Nephron (organoid): ENCODE measurements around the gene KIAA0232.
"Not testable (repeated sequence)": the region's sequence is repeated elsewhere in the genome, so short reads cannot be mapped to it uniquely, and the experiment has no call there.

Experiments used
- H3K27ac Mint-ChIP-seq, 3 experiments: 2 replicates each; pipeline ENCODE4 v1.8.0; 2020; ENCODE audit warnings: mixed read lengths in 3 of 3, mild to moderate bottlenecking in 2 of 3, moderate library complexity in 1 of 3
- H3K27me3 Mint-ChIP-seq: 2 replicates; pipeline ENCODE4 v1.8.0; 2021; ENCODE audit warnings: low read depth, mild to moderate bottlenecking, moderate library complexity, mixed read lengths
- H3K36me3 Mint-ChIP-seq: 2 replicates; pipeline ENCODE4 v1.8.0; 2020; ENCODE audit warnings: low read depth, mixed read lengths
- H3K4me1 Mint-ChIP-seq: 2 replicates; pipeline ENCODE4 v1.8.0; 2020; ENCODE audit warnings: mixed read lengths
- H3K4me3 Mint-ChIP-seq, 3 experiments: 2 replicates each; pipeline ENCODE4 v1.8.0; 2020; ENCODE audit warnings: mild to moderate bottlenecking in 3 of 3, mixed read lengths in 3 of 3, moderate library complexity in 2 of 3
- H3K9me3 Mint-ChIP-seq: 2 replicates; pipeline ENCODE4 v1.8.0; 2020; ENCODE audit warnings: mixed read lengths
- TF ChIP-seq, protein P1 (sequence below), 3 experiments: fragments of 200-600 bp; sonication (generic); IDR thresholded peaks; one replicate each; pipeline ENCODE4 v1.5.0; 2021; ENCODE audit warnings: antibody characterized with exemption in 3 of 3; ENCODE audit not compliant: unreplicated experiment in 3 of 3

KIAA0232 gene

DNA sequence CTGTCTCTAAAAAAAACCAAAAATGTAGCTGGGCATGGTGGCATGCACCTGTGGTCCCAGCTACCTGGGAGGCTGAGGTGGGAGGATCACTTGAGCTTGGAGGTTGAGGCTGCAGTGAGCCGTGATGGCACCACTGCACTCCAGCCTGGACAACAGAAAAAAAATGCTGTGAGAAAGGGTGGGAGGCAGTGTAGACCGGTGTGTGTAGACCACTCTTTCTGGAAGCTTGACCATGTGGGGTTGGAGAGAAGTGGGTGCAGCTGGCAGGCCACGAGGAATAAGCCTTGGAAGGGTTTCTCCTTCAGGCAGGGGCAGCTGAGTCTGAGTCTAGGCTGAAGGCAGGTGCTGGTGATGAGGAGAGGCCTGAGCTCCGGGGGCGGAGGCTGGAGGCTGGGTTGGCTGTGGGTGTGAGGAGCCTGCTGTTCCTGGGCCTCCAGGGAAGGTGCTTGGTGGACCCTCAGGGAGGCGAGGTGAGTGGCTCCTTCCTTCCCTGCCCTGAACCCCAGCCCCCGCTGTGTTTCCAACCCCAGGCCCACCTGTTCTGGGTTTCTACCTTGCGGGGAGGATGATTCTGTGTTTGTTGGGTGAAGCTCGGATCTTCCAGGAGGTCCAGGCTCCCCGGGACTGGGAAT lies 117.8 kb downstream of the KIAA0232 start:
- H3K36me3 Mint-ChIP-seq: no peaks in the 10 kb centered on the region
- peak overlapping the region in 1 of 3 experiments; percentile 23 for H3K4me3 Mint-ChIP-seq
- TF ChIP-seq, protein P1, sequence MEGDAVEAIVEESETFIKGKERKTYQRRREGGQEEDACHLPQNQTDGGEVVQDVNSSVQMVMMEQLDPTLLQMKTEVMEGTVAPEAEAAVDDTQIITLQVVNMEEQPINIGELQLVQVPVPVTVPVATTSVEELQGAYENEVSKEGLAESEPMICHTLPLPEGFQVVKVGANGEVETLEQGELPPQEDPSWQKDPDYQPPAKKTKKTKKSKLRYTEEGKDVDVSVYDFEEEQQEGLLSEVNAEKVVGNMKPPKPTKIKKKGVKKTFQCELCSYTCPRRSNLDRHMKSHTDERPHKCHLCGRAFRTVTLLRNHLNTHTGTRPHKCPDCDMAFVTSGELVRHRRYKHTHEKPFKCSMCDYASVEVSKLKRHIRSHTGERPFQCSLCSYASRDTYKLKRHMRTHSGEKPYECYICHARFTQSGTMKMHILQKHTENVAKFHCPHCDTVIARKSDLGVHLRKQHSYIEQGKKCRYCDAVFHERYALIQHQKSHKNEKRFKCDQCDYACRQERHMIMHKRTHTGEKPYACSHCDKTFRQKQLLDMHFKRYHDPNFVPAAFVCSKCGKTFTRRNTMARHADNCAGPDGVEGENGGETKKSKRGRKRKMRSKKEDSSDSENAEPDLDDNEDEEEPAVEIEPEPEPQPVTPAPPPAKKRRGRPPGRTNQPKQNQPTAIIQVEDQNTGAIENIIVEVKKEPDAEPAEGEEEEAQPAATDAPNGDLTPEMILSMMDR (IDR thresholded peaks at IDR 0.05; ENCODE audit: unreplicated experiment in 3 of 3): no peak
- peaks cover 7% of the 10 kb centered on the region for H3K27me3 Mint-ChIP-seq
- H3K9me3 Mint-ChIP-seq: no peaks in the 10 kb centered on the region
- peak overlapping the region in 2 of 3 experiments; percentile 14 to 94 for H3K27ac Mint-ChIP-seq
- H3K4me1 Mint-ChIP-seq: peaks cover 11% of the 10 kb centered on the region

DNA sequence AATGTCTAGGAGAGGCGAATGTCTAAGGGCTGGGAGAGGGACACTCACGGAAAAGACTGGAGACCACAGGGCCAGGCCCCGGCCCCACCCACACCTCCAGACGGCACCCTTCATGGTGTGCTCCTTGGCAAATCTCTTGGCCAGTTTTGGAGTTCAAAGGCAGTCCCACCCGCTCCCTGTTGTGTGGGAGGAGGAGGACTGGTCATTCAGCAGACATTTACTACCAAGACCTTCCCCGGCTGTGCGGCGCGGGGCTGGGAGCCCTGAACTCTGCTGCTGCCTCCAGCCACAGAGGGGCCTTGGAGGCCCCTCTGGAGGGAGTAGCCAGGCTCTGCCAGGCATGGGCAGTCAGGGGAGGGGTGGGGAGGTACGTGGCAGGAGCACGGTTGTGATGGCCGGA lies 118.4 kb downstream of the KIAA0232 start:
- Mint-ChIP-seq H3K4me1 (peaks cover 15% of the 10 kb centered on the region), H3K27ac (peak overlapping the region; percentile 44 to 94 (median 76)), H3K27me3 (peaks cover 7% of the 10 kb centered on the region), H3K4me3 (no peak overlapping the region), H3K9me3 (no peaks in the 10 kb centered on the region), H3K36me3 (no peaks in the 10 kb centered on the region)
- TF ChIP-seq, protein P1 (IDR thresholded peaks at IDR 0.05; ENCODE audit: unreplicated experiment in 3 of 3): no peak

DNA sequence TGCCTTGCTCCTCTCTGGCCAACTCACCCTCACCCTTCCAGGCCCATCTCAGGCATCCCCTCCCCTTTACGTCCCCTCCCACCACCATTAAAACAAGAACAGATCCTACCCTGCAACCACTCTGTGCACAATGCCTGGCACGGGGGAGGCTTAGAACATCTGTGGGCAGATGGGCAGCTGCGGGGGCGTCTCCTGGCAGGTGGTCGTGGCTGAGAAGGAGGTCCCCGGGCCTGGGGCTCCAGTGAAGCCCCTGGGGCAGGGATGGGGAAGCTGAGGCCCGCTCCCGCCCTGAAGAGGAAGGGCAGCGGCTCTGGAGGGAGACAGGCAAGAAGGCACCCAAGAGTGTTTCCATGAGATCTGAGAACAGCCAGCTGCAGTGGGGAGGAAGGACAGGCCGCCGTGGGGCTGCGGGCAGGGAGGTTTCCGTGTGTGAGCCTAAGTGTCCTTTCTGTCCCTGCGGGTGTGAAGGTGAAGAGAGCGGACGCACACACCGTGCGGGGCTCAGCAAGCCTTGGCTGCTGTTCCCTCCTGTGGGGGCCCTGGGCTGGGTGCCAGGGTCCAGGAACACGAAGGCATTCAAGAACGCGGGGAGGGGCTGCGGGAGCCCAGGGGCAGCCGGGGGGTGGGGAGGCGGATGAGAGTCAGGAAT lies 119.3 kb downstream of the KIAA0232 start:
- no peak overlapping the region for H3K4me3 Mint-ChIP-seq
- peaks cover 15% of the 10 kb centered on the region for H3K4me1 Mint-ChIP-seq
- H3K36me3 Mint-ChIP-seq: no peaks in the 10 kb centered on the region
- TF ChIP-seq, protein P1 (IDR thresholded peaks at IDR 0.05; ENCODE audit: unreplicated experiment in 3 of 3): no peak
- no peaks in the 10 kb centered on the region for H3K9me3 Mint-ChIP-seq
- H3K27ac Mint-ChIP-seq: peak overlapping the region; percentile 68 to 94 (median 76)
- H3K27me3 Mint-ChIP-seq: peaks cover 7% of the 10 kb centered on the region

DNA sequence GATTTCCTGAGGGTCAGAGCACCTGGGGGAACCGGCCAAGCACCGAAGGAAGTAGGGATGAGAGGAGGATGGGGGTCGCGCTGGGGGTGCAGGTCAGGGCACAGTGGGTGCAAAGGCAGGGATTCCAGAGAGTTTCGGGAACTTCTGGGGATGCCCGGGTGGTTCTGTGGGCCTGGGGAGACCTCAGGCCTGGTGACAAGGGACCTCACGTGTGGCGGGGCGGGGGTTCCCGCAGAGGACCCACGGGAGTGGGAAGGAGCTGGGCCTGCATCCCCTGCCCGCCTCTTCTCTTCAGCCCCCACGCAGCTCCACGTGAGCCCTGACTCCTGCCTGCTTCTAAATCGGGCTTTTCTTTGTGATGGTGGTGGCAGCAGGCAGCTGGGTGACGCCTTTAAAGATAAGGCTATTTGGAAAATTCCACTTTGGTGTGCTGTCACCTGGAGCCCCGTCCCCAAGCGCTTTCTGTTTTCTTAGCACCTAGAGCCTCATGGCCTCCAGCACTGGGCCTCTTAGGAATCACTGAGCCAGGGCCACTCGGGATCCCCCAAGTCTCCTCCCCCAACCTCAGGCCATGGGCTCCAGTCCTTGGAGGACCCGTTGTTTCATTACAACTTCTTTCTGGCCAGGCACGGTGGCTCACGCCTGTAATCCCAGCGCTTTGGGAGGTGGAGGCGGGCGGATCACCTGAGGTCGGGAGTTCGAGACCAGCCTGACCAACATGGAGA lies 120.0 kb downstream of the KIAA0232 start:
- Mint-ChIP-seq H3K36me3 (no peaks in the 10 kb centered on the region), H3K27ac (no peak overlapping the region), H3K4me1 (peaks cover 20% of the 10 kb centered on the region), H3K27me3 (peaks cover 11% of the 10 kb centered on the region), H3K4me3 (no peak overlapping the region), H3K9me3 (no peaks in the 10 kb centered on the region)
- TF ChIP-seq, protein P1 (IDR thresholded peaks at IDR 0.05; ENCODE audit: unreplicated experiment in 3 of 3): no peak

DNA sequence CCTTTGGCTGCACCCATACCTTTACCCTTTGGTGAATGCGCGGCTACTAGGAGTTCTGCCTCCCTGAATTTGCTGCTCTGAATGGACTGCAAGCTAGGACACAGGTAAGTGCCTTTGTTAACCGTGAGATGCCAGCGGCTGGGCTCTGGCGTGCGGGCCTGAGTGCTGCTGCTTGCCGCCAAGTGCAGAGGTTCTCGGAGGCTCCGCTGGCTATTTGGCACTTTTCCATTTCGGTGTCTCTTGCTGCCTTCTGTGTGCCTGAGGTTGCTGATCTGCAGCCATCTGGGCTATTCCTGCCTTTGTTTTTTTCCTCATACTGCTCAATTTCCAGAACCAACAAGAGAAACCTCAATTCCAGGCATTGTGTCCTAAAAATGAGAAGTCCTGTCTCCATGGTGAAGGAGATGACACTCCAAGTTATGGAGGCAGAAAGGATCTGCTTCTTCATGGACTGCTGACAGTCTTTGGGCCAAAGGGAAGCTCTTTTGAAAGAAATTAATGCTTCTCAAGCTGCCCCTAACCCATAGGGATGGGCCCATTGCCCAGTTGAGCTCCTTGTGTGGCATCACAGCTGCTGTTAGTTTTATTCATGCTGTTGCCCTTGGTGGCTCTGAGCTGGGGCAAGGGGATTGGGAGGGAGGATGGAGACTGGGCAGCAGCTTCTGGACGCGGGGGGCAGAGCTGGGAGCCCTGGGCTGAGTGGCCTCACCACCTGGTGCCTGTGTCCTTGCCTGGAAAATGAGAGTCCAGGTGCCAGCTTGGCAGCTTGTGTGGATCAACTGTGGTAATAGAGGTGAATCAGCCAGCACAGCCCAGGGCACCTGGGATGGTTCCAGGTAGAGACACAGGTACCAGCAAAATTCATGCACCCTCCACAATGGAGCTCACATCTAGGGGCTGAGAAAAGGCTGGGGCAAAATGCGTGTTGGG lies 123.3 kb downstream of the KIAA0232 start:
- no peaks in the 10 kb centered on the region for H3K36me3 Mint-ChIP-seq
- no peak overlapping the region for H3K27ac Mint-ChIP-seq
- peaks cover 10% of the 10 kb centered on the region for H3K27me3 Mint-ChIP-seq
- H3K4me3 Mint-ChIP-seq: no peak overlapping the region
- H3K9me3 Mint-ChIP-seq: no peaks in the 10 kb centered on the region
- H3K4me1 Mint-ChIP-seq: peaks cover 42% of the 10 kb centered on the region
- TF ChIP-seq, protein P1 (IDR thresholded peaks at IDR 0.05; ENCODE audit: unreplicated experiment in 3 of 3): no peak

DNA sequence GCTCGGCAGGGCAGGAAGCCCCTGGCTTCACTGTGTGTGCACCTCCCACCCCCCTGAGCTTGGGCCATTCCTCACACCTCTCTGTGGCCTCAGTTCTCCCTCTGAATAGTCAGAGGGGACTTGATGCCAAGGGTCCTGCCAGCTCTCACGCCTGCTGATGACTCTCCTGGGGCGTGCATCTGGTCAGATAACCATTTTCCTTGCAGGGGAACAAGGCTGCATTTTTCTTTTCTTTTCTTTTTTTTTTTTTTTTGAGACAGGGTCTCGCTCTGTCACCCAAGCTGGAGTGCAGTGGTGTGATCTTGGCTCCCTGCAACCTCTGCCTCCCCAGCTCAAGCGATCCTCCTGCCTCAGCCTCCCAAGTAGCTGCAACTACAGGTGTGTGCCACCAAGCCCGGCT lies 124.0 kb downstream of the KIAA0232 start:
- not testable (repeated sequence) for H3K27me3 Mint-ChIP-seq, H3K9me3 Mint-ChIP-seq, H3K27ac Mint-ChIP-seq, H3K36me3 Mint-ChIP-seq, H3K4me3 Mint-ChIP-seq
- peaks cover 44% of the 10 kb centered on the region for H3K4me1 Mint-ChIP-seq
